HepG2 (cell line): ENCODE data around the gene KCNIP4. TPM values are rescaled to one million over a fixed set of nuclear protein-coding genes. Genes with fewer than 3 reads are reported as not detected.

Source experiments
- ATAC-seq: fragments of 200-7000 bp; cut with Tn5 transposase; 3 replicates; pipeline ENCODE4 v1.9.1; 2020; ENCODE audit warnings: mild to moderate bottlenecking, moderate library complexity
- BruUV-seq: library from RNA; stranded (reverse); fragments of 400-500 nt; replicated peaks from 2 replicates; lab custom pipeline; 2021; lab: Mats Ljungman, UMichigan
- CTCF ChIA-PET: fragments of 300-600 bp; formaldehyde crosslinking; extraction: SDS; loops from one replicate; lab custom pipeline; 2021; ENCODE audit warnings: low total read pairs, inconsistent platforms, low intra/inter-chr PET ratio; lab: Yijun Ruan, JAX
- POLR2A ChIA-PET: fragments of 350-600 bp; sonication (Branson Sonifier 250); formaldehyde crosslinking; loops from one replicate; lab custom pipeline; 2020; ENCODE audit warnings: antibody characterized with exemption, inconsistent platforms; lab: Yijun Ruan, JAX
- DNase-seq: peaks from one replicate; pipeline ENCODE4 v3.0.0-alpha.2; 2015; ENCODE audit warnings: low spot score
- FAIRE-seq: peaks from 3 replicates; lab custom pipeline; 2011; peaks lifted over from hg19 to GRCh38; lab: Jason Lieb, UNC
- H2AFZ ChIP-seq: one replicate; pipeline ENCODE4 v1.6.1; 2011; ENCODE audit warnings: low read length, inconsistent platforms
- H3K27ac ChIP-seq: fragments of 300-600 bp; 3 replicates; pipeline ENCODE4 v1.8.0; 2011; ENCODE audit warnings: mixed run types, mild to moderate bottlenecking, mixed read lengths, low read length, inconsistent platforms; ENCODE audit not compliant: insufficient read depth; ENCODE audit errors: extremely low read length
- H3K27me3 ChIP-seq, 2 experiments: fragments of 200-600 bp in 1 of 2; 2 replicates in 1 of 2; 3 replicates in 1 of 2; pipeline versions ENCODE4 v1.6.0 to v1.8.0; 2011; ENCODE audit warnings: low read length in 2 of 2, mild to moderate bottlenecking in 2 of 2, moderate library complexity in 2 of 2, inconsistent platforms in 1 of 2; ENCODE audit not compliant: insufficient read depth in 2 of 2, control insufficient read depth in 1 of 2
- H3K36me3 ChIP-seq, 2 experiments: fragments of 200-600 bp in 1 of 2; replicated peaks in 1 of 2; 2 replicates in 1 of 2; 3 replicates in 1 of 2; pipeline versions ENCODE4 v1.5.1 to v1.8.0; 2011; ENCODE audit warnings: low read length in 2 of 2, inconsistent platforms in 1 of 2; ENCODE audit not compliant: insufficient read depth in 2 of 2, control insufficient read depth in 1 of 2
- H3K4me1 ChIP-seq: 2 replicates; pipeline ENCODE4 v1.5.1; 2012; ENCODE audit warnings: low read length, inconsistent platforms; ENCODE audit not compliant: insufficient read depth
- H3K4me2 ChIP-seq: 2 replicates; pipeline ENCODE4 v1.6.0; 2011; ENCODE audit warnings: low read depth, low read length, inconsistent platforms
- H3K4me3 ChIP-seq, 3 experiments: fragments of 200-600 bp in 1 of 3; sonication (generic), shearing (Covaris generic) in 1 of 3; replicated peaks in 1 of 3; 2 replicates each; pipeline ENCODE4 v1.5.1; 2011 to 2016; ENCODE audit warnings: low read length in 3 of 3, inconsistent platforms in 2 of 3, low read depth in 2 of 3, mild to moderate bottlenecking in 2 of 3, control low read depth in 1 of 3, mixed read lengths in 1 of 3; ENCODE audit not compliant: insufficient read depth in 1 of 3
- H3K79me2 ChIP-seq: one replicate; pipeline ENCODE4 v1.6.1; 2011; ENCODE audit warnings: low read length, inconsistent platforms; ENCODE audit not compliant: insufficient read depth
- H3K9ac ChIP-seq: 2 replicates; pipeline ENCODE4 v1.6.0; 2011; ENCODE audit warnings: mild to moderate bottlenecking, low read depth, low read length, inconsistent platforms; ENCODE audit not compliant: insufficient read depth
- H3K9me3 ChIP-seq: 2 replicates; pipeline ENCODE4 v1.5.1; 2012; ENCODE audit warnings: mild to moderate bottlenecking, low read length
- H4K20me1 ChIP-seq: 2 replicates; pipeline ENCODE4 v1.6.0; 2011; ENCODE audit warnings: inconsistent platforms, mild to moderate bottlenecking, low read length, moderate library complexity; ENCODE audit not compliant: insufficient read depth
- FOXM1 ChIP-seq: sonication (generic); formaldehyde crosslinking; IDR thresholded peaks from 2 replicates; pipeline ENCODE4 v1.5.0; 2020; ENCODE audit warnings: missing genetic modification reagents
- GMEB2 ChIP-seq: IDR thresholded peaks from 2 replicates; pipeline ENCODE4 v1.6.1; 2016; ENCODE audit warnings: missing biosample characterization, missing genetic modification reagents, low read depth
- KDM5B ChIP-seq: sonication (generic); formaldehyde crosslinking; IDR thresholded peaks from 2 replicates; pipeline ENCODE4 v1.4.0; 2020; ENCODE audit warnings: missing genetic modification reagents, mild to moderate bottlenecking, borderline replicate concordance
- NONO ChIP-seq, 2 experiments: fragments of 450-650 bp in 1 of 2; sonication (generic) in 1 of 2; formaldehyde crosslinking in 1 of 2; IDR thresholded peaks in 1 of 2; conservative IDR thresholded peaks in 1 of 2; 2 replicates each; pipeline versions ENCODE4 v1.6.1 to v1.8.0; 2017 to 2022; ENCODE audit warnings: mild to moderate bottlenecking in 1 of 2, missing genetic modification reagents in 1 of 2, moderate library complexity in 1 of 2
- NRL ChIP-seq: sonication (generic); formaldehyde crosslinking; IDR thresholded peaks from 2 replicates; pipeline ENCODE4 v1.5.0; 2020; ENCODE audit warnings: missing genetic modification reagents, mild to moderate bottlenecking, moderate library complexity, borderline replicate concordance
- U2AF2 ChIP-seq: fragments of 200-400 bp; formaldehyde crosslinking; IDR thresholded peaks from 2 replicates; pipeline ENCODE4 v1.6.1; 2017; ENCODE audit warnings: low read depth, mild to moderate bottlenecking, low read length
- ZFP82 ChIP-seq: sonication (generic); formaldehyde crosslinking; IDR thresholded peaks from 2 replicates; pipeline ENCODE4 v1.5.1; 2020; ENCODE audit warnings: mild to moderate bottlenecking, missing genetic modification reagents, borderline replicate concordance
- ZNF432 ChIP-seq: sonication (generic); formaldehyde crosslinking; IDR thresholded peaks from 2 replicates; pipeline ENCODE4 v1.5.0; 2020; ENCODE audit warnings: missing genetic modification reagents, mild to moderate bottlenecking, borderline replicate concordance
- ZNF615 ChIP-seq: sonication (generic); formaldehyde crosslinking; IDR thresholded peaks from 2 replicates; pipeline ENCODE4 v1.5.0; 2020; ENCODE audit warnings: mild to moderate bottlenecking, missing genetic modification reagents, borderline replicate concordance
- ZNF878 ChIP-seq: sonication (generic); formaldehyde crosslinking; IDR thresholded peaks from 2 replicates; pipeline ENCODE4 v1.8.1; 2023; ENCODE audit warnings: mild to moderate bottlenecking, missing genetic modification reagents, moderate library complexity
- WGBS: methylation state at CpG from one replicate; pipeline ENCODE4 v1.1.6; 2017; ENCODE audit warnings: low lambda C conversion rate; 5-methylcytosine and 5-hydroxymethylcytosine counted together
- in situ Hi-C: cut with HindIII; loops from 2 replicates; pipeline ENCODE4 v1.10.0; 2017; ENCODE audit warnings: low pct_unique_long_range_greater_than_20kb; ENCODE audit not compliant: extremely low pct_ligation_motif_present
- intact Hi-C: fragments of 100-400 bp; cut with micrococcal nuclease; formaldehyde crosslinking; loops from one replicate; pipeline ENCODE4 v1.10.0; 2022; ENCODE audit not compliant: unreplicated experiment
- polyA plus RNA-seq, 8 experiments: library from polyadenylated mRNA; depleted of rRNA in 3 of 8; stranded (reverse) in 7 of 8; unstranded in 1 of 8; fragments of >200 nt; fragmentation: Illumina TruSeq in 4 of 8; extraction: Trizol in 4 of 8; gene quantifications; 2 replicates each; pipeline versions ENCODE4 v1.2.1 to v1.2.3, GENCODE V29; 2011 to 2016; ENCODE audit warnings: low read depth in 4 of 8, missing spikeins in 1 of 8, mixed read lengths in 1 of 8; ENCODE audit not compliant: insufficient read depth in 1 of 8
- total RNA-seq, 5 experiments: library from RNA; depleted of rRNA; stranded (reverse); fragments of >200 nt; fragmentation: Illumina TruSeq; extraction: Trizol; gene quantifications; 2 replicates each; pipeline ENCODE4 v1.2.3, GENCODE V29; 2016; ENCODE audit warnings: low read depth in 1 of 5

The KCNIP4 gene
- total and polyA plus RNA-seq, 2 of the 13 experiments (the other 11 are each of a cell fraction or from before 2014, with no cell fraction given): 0.09 TPM; not detected in 1

DNA sequence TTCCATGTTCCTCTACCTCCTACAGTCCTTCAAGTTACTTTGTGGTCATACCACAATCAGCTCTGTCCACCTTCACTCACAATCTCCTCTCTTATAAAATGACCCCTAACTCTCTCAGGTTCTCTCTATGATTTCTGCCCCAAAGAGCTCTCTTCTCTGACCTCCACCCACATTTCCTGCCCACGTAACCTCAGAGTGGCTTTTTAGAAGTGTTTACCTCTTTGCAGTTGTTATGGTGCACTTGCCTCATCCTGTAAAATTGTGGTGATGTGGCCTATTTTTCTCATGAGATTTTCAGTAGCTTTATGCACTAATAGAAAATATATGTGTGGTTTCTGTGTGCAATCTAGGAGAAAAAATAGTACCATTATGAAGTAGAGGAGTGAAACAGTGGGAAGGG, 1032.5 kb downstream of the KCNIP4 start (continued):
- TF ChIP-seq FOXM1 (no peak), ZNF615 (CRISPR knock-in tag) (no peak), KDM5B (CRISPR knock-in tag) (no peak)

- no peak overlapping the region for H3K9ac ChIP-seq
- H3K79me2 ChIP-seq: no peaks in the 10 kb centered on the region
- WGBS: 0% methylated on average over 3 of the region's 3 CpGs
- DNase-seq (no peak), FAIRE-seq (no peak), ATAC-seq (no peak)
- H3K9me3 ChIP-seq: no peaks in the 10 kb centered on the region; the same call in 1 of the 2 replicates
- H3K4me3 ChIP-seq: no peak overlapping the region
- CTCF ChIA-PET: no interaction called here
- H3K4me1 ChIP-seq: no peaks in the 10 kb centered on the region
- H2AFZ ChIP-seq: no peak overlapping the region
- no peaks in the 10 kb centered on the region for H3K27me3 ChIP-seq
- no peak for TF ChIP-seq ZFP82 (CRISPR knock-in tag)
- no peak for TF ChIP-seq NONO (IDR thresholded peaks at IDR 0.05)
- no peak for TF ChIP-seq NONO (CRISPR knock-in tag; conservative IDR thresholded peaks at IDR 0.05)
- TF ChIP-seq NRL (CRISPR knock-in tag): no peak
- no peak for TF ChIP-seq ZNF432 (CRISPR knock-in tag)
- TF ChIP-seq GMEB2 (CRISPR knock-in tag): no peak
- no peak for TF ChIP-seq U2AF2
- TF ChIP-seq ZNF878: no peak
- in situ Hi-C loops: no loop called here
- H3K4me2 ChIP-seq: no peak overlapping the region
- intact Hi-C loops: no loop called here
- no peaks in the 10 kb centered on the region for H4K20me1 ChIP-seq
- H3K27ac ChIP-seq: no peak overlapping the region
- H3K36me3 ChIP-seq: no peaks in the 10 kb centered on the region
- no TSS peak for BruUV-seq
- POLR2A ChIA-PET: no interaction called here
Observed at GRCh38 chr4:20904966-20905365, 1043.6 kb downstream of the KCNIP4 start.
